Nephron progenitor cell (in vitro differentiated cells): Measurements from ENCODE around the gene ZNF398.

ENCODE experiments used
- DNase-seq: peaks from one replicate; pipeline ENCODE4 v3.0.0; 2021
- H3K27ac Mint-ChIP-seq: 2 replicates; pipeline ENCODE4 v1.8.0; 2021; ENCODE audit warnings: mild to moderate bottlenecking, moderate library complexity, mixed read lengths
- H3K27me3 Mint-ChIP-seq: 2 replicates; pipeline ENCODE4 v1.8.0; 2021; ENCODE audit warnings: mild to moderate bottlenecking, low read depth, mixed read lengths; ENCODE audit not compliant: poor library complexity
- H3K36me3 Mint-ChIP-seq: 2 replicates; pipeline ENCODE4 v1.8.0; 2021; ENCODE audit warnings: low read depth, mixed read lengths
- H3K4me1 Mint-ChIP-seq: 2 replicates; pipeline ENCODE4 v1.8.0; 2021; ENCODE audit warnings: mixed read lengths
- H3K4me3 Mint-ChIP-seq: 2 replicates; pipeline ENCODE4 v1.8.0; 2021; ENCODE audit warnings: mild to moderate bottlenecking, moderate library complexity, mixed read lengths
- H3K9me3 Mint-ChIP-seq: 2 replicates; pipeline ENCODE4 v1.8.0; 2021; ENCODE audit warnings: mild to moderate bottlenecking, moderate library complexity, mixed read lengths
- CTCF ChIP-seq: fragments of 200-600 bp; sonication (generic); IDR thresholded peaks from 2 replicates; pipeline ENCODE4 v1.5.0; 2021; ENCODE audit warnings: antibody characterized with exemption

Gene ZNF398

DNA sequence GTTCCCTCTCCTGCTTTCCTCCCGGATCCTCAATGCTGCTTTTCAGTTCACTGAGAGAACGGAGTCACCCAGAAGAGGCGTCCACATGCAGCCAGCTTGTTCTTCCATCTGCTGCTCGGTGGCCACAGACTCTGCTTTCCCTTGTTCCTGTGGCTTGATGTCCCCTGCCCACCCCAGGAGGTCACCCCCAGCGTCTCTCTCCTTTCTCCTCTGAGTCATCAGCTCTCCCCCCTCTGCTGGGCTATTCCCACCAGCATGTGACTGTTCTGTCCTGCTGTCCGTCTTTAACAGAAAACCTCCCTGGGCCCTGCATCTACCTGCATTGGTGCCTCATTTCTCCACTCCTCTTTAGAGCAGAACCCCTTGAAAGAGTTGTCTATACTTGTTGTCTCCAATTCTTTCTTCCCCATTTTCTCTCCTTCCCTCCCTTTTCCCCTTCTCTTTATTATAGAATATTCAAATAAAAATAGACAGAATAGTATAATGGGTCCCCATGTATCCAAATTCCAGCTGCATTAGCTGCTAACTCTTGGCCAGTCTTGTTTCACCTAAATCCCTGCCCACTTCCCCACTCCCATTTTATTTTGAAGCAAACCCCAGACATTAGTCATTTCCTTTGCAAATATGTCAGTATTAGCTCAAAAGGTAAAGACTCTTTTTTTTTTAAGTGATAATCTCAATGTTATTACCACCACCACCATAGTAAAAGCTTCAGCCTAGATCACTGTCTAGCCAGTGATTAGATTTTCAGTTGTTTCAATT is 52.2 kb downstream of the ZNF398 start:
- Mint-ChIP-seq H3K36me3 (peaks cover 69% of the 10 kb centered on the region), H3K4me3 (no peak overlapping the region), H3K9me3 (peaks cover 4% of the 10 kb centered on the region), H3K27ac (no peak overlapping the region), H3K4me1 (peaks cover 34% of the 10 kb centered on the region), H3K27me3 (no peaks in the 10 kb centered on the region)
- DNase-seq: no peak
- no peak for TF ChIP-seq CTCF

DNA sequence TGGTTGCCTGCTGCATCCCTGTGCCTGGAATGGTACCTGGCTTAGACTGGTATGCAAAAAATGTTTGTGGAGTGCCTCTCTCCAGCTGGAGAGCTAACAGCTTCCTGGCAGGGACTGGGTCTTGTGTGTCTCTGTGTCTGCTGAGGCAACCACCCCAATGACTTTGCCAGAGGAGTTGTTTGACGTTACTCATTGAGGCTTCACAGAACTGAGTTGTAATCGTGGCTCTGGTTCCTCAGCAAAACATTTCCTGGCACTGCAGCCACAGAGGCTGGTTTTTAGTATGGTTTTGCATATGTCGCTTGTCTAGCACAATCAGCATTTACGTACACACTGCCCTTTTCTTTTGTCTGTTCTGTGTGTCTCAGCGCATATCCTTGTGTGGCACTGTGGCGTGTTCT is 55.6 kb downstream of the ZNF398 start:
- DNase-seq: no peak
- H3K9me3 Mint-ChIP-seq: peaks cover 4% of the 10 kb centered on the region
- H3K27me3 Mint-ChIP-seq: no peaks in the 10 kb centered on the region
- H3K27ac Mint-ChIP-seq: peak overlapping the region; percentile 75
- TF ChIP-seq CTCF: no peak
- no peak overlapping the region for H3K4me3 Mint-ChIP-seq
- H3K36me3 Mint-ChIP-seq: peaks cover 90% of the 10 kb centered on the region
- peaks cover 25% of the 10 kb centered on the region for H3K4me1 Mint-ChIP-seq

DNA sequence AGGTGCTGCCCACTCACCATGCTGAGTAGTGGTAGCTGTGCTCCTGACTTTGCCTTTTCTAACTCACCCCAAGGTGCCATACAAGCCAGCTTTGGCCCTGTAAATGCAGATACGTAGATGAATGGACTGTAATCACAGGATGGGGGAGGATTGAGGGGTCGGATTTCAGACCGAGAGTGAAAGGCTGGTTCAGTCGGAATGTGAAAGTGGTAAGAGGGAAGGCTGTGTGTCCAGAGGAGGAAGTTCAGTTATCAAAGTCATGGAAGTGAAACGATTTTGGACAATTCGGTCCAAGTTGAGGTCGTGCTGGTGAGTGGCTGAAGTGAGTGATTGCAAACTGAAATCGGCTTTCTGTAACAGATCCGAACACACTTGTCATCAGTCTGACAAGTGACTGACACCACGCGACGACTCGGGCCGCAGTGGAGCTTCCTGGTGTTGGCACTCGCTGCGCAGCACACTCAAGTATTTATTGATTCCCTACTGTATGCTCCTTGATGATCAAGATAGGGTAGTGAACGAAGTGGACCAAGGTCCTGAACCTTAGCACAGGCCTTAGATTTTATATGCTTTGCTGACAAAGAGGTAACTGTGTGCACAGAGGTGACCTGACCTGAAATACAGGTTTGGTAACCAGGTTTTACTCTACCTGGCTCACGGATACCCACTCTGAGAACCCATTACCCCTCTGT is 58.6 kb downstream of the ZNF398 start:
- H3K9me3 Mint-ChIP-seq: no peaks in the 10 kb centered on the region
- H3K27ac Mint-ChIP-seq: no peak overlapping the region
- no peak overlapping the region for H3K4me3 Mint-ChIP-seq
- no peak for DNase-seq
- no peaks in the 10 kb centered on the region for H3K27me3 Mint-ChIP-seq
- no peak for TF ChIP-seq CTCF
- H3K4me1 Mint-ChIP-seq: peaks cover 16% of the 10 kb centered on the region
- H3K36me3 Mint-ChIP-seq: peaks cover 83% of the 10 kb centered on the region

DNA sequence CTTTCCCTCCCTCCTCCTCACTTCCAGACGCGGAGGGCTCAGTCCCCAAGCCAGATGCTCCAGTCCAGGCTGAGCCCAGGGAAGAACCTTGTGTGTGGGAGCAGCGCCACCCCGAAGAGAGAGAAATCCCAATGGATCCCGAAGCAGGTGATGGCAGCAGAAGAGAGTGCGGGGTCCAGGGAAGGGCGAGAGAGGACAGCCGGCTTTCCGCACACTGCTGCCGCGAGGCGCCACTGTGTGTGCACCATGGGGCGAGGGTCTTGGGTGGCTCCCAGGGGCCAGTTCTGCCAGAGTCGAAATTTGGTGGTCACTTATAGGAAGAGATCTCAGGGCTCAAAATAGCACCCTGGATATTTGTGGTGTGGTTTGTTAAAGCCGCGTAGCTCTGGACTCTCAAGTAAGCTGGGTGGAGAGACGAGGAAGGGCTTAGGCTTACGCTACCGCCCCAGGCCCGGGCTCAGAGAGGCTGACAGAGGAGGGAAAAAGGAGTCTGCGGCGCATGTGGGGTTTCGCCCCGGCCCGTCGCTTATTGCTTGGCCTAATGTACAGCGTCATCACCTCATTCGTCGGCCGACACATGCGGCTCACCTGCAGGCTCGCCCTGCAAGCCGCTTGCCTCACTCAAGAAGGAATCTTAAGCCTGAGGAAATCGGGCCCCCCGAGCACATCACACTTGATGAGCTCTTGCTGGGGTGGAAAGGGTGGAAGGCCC is 60.2 kb downstream of the ZNF398 start:
- Mint-ChIP-seq H3K27me3 (no peaks in the 10 kb centered on the region), H3K36me3 (peaks cover 84% of the 10 kb centered on the region), H3K4me3 (no peak overlapping the region), H3K27ac (no peak overlapping the region), H3K4me1 (peaks cover 16% of the 10 kb centered on the region), H3K9me3 (no peaks in the 10 kb centered on the region)
- no peak for TF ChIP-seq CTCF
- no peak for DNase-seq

DNA sequence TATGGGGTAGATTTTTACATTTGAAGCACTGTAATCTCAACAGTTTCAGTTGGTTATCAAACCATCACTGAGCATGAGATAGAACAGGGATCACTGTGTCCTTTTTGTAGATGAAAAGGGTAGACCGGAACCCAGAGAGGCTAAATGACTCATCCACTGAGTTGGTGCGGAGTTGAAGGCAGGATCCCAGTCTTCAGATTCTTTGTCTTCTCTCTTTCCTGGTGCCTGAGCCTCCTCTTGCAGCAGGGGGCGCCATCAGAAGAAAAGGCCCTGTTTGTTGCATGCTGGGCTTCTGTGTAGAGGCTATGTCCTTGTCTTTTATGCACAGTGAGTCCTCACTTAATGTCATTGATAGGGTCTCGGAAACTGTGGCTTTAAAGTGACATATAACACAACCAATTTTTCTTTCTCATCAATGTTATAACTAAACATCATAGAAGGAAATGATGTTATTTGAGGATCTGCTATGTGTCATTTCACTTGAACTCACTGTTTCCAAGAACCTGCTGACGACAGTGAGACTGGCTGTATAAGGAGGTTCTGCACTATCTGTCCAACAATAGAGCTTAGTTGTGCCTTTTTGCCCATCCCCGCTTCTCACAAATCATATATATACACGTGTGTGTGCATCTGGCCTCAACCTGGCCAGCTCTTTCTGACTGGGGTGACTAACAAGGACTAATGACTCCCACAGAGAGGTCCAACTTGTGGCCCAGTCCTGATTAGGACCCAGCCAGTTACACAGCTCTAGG is 62.4 kb downstream of the ZNF398 start:
- H3K36me3 Mint-ChIP-seq: peaks cover 82% of the 10 kb centered on the region
- DNase-seq: peak; percentile 60
- peak overlapping the region; percentile 14 for H3K27ac Mint-ChIP-seq
- H3K4me3 Mint-ChIP-seq: no peak overlapping the region
- TF ChIP-seq CTCF: peak; percentile 59
- H3K9me3 Mint-ChIP-seq: no peaks in the 10 kb centered on the region
- H3K4me1 Mint-ChIP-seq: peaks cover 8% of the 10 kb centered on the region
- H3K27me3 Mint-ChIP-seq: no peaks in the 10 kb centered on the region
